PC-3 (cell line): ENCODE measurements around the gene COL9A1. TPM values are rescaled to one million over a fixed set of nuclear protein-coding genes. Genes with fewer than 3 reads are reported as not detected.

Source experiments
- ATAC-seq: fragments of 200-7000 bp; cut with Tn5 transposase; 2 replicates; pipeline ENCODE4 v1.9.1; 2020; ENCODE audit warnings: mild to moderate bottlenecking, moderate library complexity
- BruUV-seq: library from RNA; stranded (reverse); fragments of 400-500 nt; replicated peaks from 2 replicates; lab custom pipeline; 2021; lab: Mats Ljungman, UMichigan
- CTCF ChIA-PET: fragments of 300-600 bp; sonication (Branson Sonifier 250); formaldehyde crosslinking; loops from one replicate; lab custom pipeline; 2022; ENCODE audit warnings: antibody characterized with exemption; lab: Charles Lee
- POLR2A ChIA-PET: fragments of 300-600 bp; sonication (Branson Sonifier 250); formaldehyde crosslinking; loops from one replicate; lab custom pipeline; 2022; ENCODE audit warnings: antibody characterized with exemption; ENCODE audit not compliant: unreplicated experiment; lab: Charles Lee
- DNase-seq: peaks from one replicate; pipeline ENCODE4 v3.0.0-alpha.2; 2015
- H2AFZ ChIP-seq: fragments of 300-600 bp; sonication (generic); 2 replicates; pipeline ENCODE4 v1.6.0; 2016; ENCODE audit warnings: antibody characterized with exemption, low read length
- H3F3A ChIP-seq: fragments of 300-600 bp; sonication (generic); one replicate; pipeline ENCODE4 v1.6.0; 2017; ENCODE audit warnings: antibody characterized with exemption, low read length, control low read depth, mild to moderate bottlenecking; ENCODE audit not compliant: unreplicated experiment
- H3K27ac ChIP-seq: fragments of 300-600 bp; sonication (generic); 2 replicates; pipeline ENCODE4 v1.5.1; 2016; ENCODE audit warnings: mild to moderate bottlenecking, low read length
- H3K27me3 ChIP-seq: fragments of 300-600 bp; sonication (generic); 2 replicates; pipeline ENCODE4 v1.6.1; 2016; ENCODE audit warnings: low read length, mixed read lengths
- H3K36me3 ChIP-seq: fragments of 300-600 bp; sonication (generic); 2 replicates; pipeline ENCODE4 v1.6.1; 2016; ENCODE audit warnings: low read depth, mixed run types, low read length, mixed read lengths
- H3K4me1 ChIP-seq: fragments of 300-600 bp; sonication (generic); 2 replicates; pipeline ENCODE4 v1.5.1; 2016; ENCODE audit warnings: low read length; ENCODE audit not compliant: insufficient read depth
- H3K4me2 ChIP-seq: fragments of 300-600 bp; sonication (generic); 2 replicates; pipeline ENCODE4 v1.6.0; 2016; ENCODE audit warnings: low read length
- H3K4me3 ChIP-seq: fragments of 300-600 bp; sonication (generic); 2 replicates; pipeline ENCODE4 v1.5.1; 2016; ENCODE audit warnings: mild to moderate bottlenecking, low read length, mixed read lengths
- H3K79me2 ChIP-seq: fragments of 300-600 bp; sonication (generic); 2 replicates; pipeline ENCODE4 v1.6.1; 2017; ENCODE audit warnings: low read length, mixed read lengths
- H3K9ac ChIP-seq: fragments of 300-600 bp; sonication (generic); 2 replicates; pipeline ENCODE4 v1.6.0; 2016; ENCODE audit warnings: mild to moderate bottlenecking, low read length
- H3K9me2 ChIP-seq: fragments of 300-600 bp; sonication (generic); replicated peaks from 2 replicates; pipeline ENCODE4 v1.6.1; 2016; ENCODE audit warnings: mixed run types, low read length, mixed read lengths
- H3K9me3 ChIP-seq: fragments of 300-600 bp; sonication (generic); 2 replicates; pipeline ENCODE4 v1.6.1; 2016; ENCODE audit warnings: low read length, mixed read lengths
- H4K20me1 ChIP-seq: fragments of 300-600 bp; sonication (generic); 2 replicates; pipeline ENCODE4 v1.6.1; 2016; ENCODE audit warnings: low read length, mixed read lengths
- CTCF ChIP-seq: fragments of 300-600 bp; sonication (generic); conservative IDR thresholded peaks from 2 replicates; pipeline ENCODE4 v1.5.1; 2017; ENCODE audit warnings: antibody characterized with exemption, low read depth, mild to moderate bottlenecking, low read length
- EZH2 ChIP-seq: fragments of 300-600 bp; sonication (generic); IDR thresholded peaks from one replicate; pipeline ENCODE4 v1.6.1; 2017; ENCODE audit warnings: antibody characterized with exemption, mild to moderate bottlenecking, low read length; ENCODE audit not compliant: unreplicated experiment
- EZH2phosphoT487 ChIP-seq: fragments of 300-600 bp; sonication (generic); IDR thresholded peaks from 2 replicates; pipeline ENCODE4 v1.6.1; 2018; ENCODE audit warnings: mild to moderate bottlenecking, antibody characterized with exemption, low read length, borderline replicate concordance
- intact Hi-C: fragments of 100-400 bp; cut with micrococcal nuclease; formaldehyde crosslinking; loops from 2 replicates; pipeline ENCODE4 v1.9.0; 2023
- total RNA-seq: library from RNA; depleted of rRNA; stranded (reverse); fragments of >200 nt; gene quantifications from 2 replicates; pipeline ENCODE4 v1.2.3, GENCODE V29; 2014

COL9A1 gene
- total RNA-seq, 1 experiment from 2014 or later, result not detected

GRCh38 chr6:70307008-70307407 lies 4.1 kb upstream of the COL9A1 start:
- TF ChIP-seq CTCF (no peak), EZH2 (no peak), EZH2phosphoT487 (no peak)
- no peaks in the 10 kb centered on the region for H4K20me1 ChIP-seq

DNA sequence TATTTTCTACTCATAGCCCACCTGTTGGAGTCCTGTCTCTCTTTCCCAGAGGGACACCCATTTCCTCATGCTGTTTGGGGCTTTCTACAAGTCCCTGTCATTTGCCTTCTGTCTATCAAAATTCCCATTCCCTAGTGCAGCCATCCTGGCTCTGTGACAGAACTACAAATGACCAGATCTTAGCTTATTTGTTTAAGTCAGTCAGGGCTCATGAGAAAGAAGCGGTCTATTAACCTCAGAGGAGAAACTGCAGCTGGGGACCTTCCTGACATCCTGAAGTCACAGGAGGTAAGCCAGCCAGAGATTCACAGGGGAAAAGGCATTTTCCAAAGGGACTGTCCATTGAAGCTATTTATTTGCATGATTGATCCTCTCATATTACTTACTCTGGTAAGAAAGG lies 1.7 kb upstream of the COL9A1 start:
- intact Hi-C loops, result no loop called here
- H3K9ac ChIP-seq, result no peak overlapping the region
- DNase-seq, result no peak
- no peak for TF ChIP-seq CTCF
- no peak for TF ChIP-seq EZH2phosphoT487
- H3K27ac ChIP-seq, result no peak overlapping the region
- no peaks in the 10 kb centered on the region for H4K20me1 ChIP-seq
- no peaks in the 10 kb centered on the region for H3K9me3 ChIP-seq
- peaks cover 16% of the 10 kb centered on the region for H3K27me3 ChIP-seq
- H3K4me3 ChIP-seq, result no peak overlapping the region
- H2AFZ ChIP-seq, result no peak overlapping the region
- H3K9me2 ChIP-seq, result no peaks in the 10 kb centered on the region
- no peaks in the 10 kb centered on the region for H3K36me3 ChIP-seq
- no peaks in the 10 kb centered on the region for H3K4me1 ChIP-seq
- no peaks in the 10 kb centered on the region for H3F3A ChIP-seq
- no TSS peak for BruUV-seq
- no peaks in the 10 kb centered on the region for H3K79me2 ChIP-seq
- ChIA-PET CTCF (interaction anchor here (0.7 kb wide), 1 partner anchor 65 kb away, joined by 3 read pairs; no protein-coding TSS in a partner anchor), POLR2A (no interaction called here)
- no peak for ATAC-seq
- H3K4me2 ChIP-seq, result no peak overlapping the region

More at GRCh38 chr6:70307008-70307407, 4.1 kb upstream of the COL9A1 start:
- ATAC-seq, result no peak
- intact Hi-C loops, result no loop called here
- H3K4me3 ChIP-seq, result no peak overlapping the region
- no peaks in the 10 kb centered on the region for H3K79me2 ChIP-seq
- no TSS peak for BruUV-seq
- H3K36me3 ChIP-seq, result no peaks in the 10 kb centered on the region
- H3K4me1 ChIP-seq, result peaks cover 5% of the 10 kb centered on the region
- H3K9me3 ChIP-seq, result no peaks in the 10 kb centered on the region
- H3K9ac ChIP-seq, result no peak overlapping the region
- ChIA-PET CTCF (no interaction called here), POLR2A (no interaction called here)
- H3K4me2 ChIP-seq, result no peak overlapping the region
- H2AFZ ChIP-seq, result no peak overlapping the region
- H3K27me3 ChIP-seq, result peaks cover 16% of the 10 kb centered on the region
- DNase-seq, result no peak
- H3K9me2 ChIP-seq, result no peaks in the 10 kb centered on the region
- no peak overlapping the region for H3K27ac ChIP-seq
- H3F3A ChIP-seq, result no peaks in the 10 kb centered on the region

- Histone ChIP-seq H3K27ac (no peak overlapping the region), H3K4me3 (no peak overlapping the region), H2AFZ (no peak overlapping the region), H3K36me3 (no peaks in the 10 kb centered on the region), H3K4me1 (no peaks in the 10 kb centered on the region), H3K4me2 (no peak overlapping the region), H3K9me2 (no peaks in the 10 kb centered on the region), H3K27me3 (peaks cover 4% of the 10 kb centered on the region), H4K20me1 (no peaks in the 10 kb centered on the region), H3K9ac (no peak overlapping the region), H3K9me3 (no peaks in the 10 kb centered on the region), H3F3A (no peaks in the 10 kb centered on the region), H3K79me2 (no peaks in the 10 kb centered on the region)
- CTCF ChIA-PET, result no interaction called here
- peak; percentile 11 for DNase-seq
- no peak for TF ChIP-seq EZH2phosphoT487
- no peak for TF ChIP-seq CTCF
- no peak for TF ChIP-seq EZH2
- no TSS peak for BruUV-seq
- ATAC-seq, result no peak
- POLR2A ChIA-PET, result no interaction called here
- intact Hi-C loops, result no loop called here
These were observed 3.4 kb downstream of the COL9A1 start for GRCh38 chr6:70299456-70299855.
